ENCODE results near the gene TMEM273. TPM values are rescaled to one million over a fixed set of nuclear protein-coding genes. Genes with fewer than 3 reads are reported as not detected.

Gene TMEM273
- total RNA-seq, 1 experiment from 2014 or later = not detected

GRCh38 chr10:49115796-49116508, 72.2 kb downstream of the TMEM273 start:
- no peak for DNase-seq (ENCODE audit: low read depth, low spot score)
- in situ Hi-C loops (cut with HindIII; ENCODE audit: low pct_unique_long_range_greater_than_20kb, low sequenced_read_pairs) = no loop called here

GRCh38 chr10:49115015-49115795, 73.0 kb downstream of the TMEM273 start, which contains the start of gene VSTM4:
VSTM4 (minus strand) TSS chr10:49115522; CDS start chr10:49115485, 37 bp downstream.
- in situ Hi-C loops (cut with HindIII; ENCODE audit: low pct_unique_long_range_greater_than_20kb, low sequenced_read_pairs) = no loop called here
- no peak for DNase-seq (ENCODE audit: low read depth, low spot score)

- in situ Hi-C loops (cut with HindIII; ENCODE audit: low pct_unique_long_range_greater_than_20kb, low sequenced_read_pairs) = no loop called here
- DNase-seq (ENCODE audit: low read depth, low spot score) = no peak
Measured at GRCh38 chr10:49114718-49115014, 73.5 kb downstream of the TMEM273 start.

GRCh38 chr10:49113741-49114141, 74.5 kb downstream of the TMEM273 start:
- no peak for DNase-seq (ENCODE audit: low read depth, low spot score)
- in situ Hi-C loops (cut with HindIII; ENCODE audit: low pct_unique_long_range_greater_than_20kb, low sequenced_read_pairs) = no loop called here

GRCh38 chr10:49112851-49113250, 75.3 kb downstream of the TMEM273 start:
- DNase-seq (ENCODE audit: low read depth, low spot score) = no peak
- in situ Hi-C loops (cut with HindIII; ENCODE audit: low pct_unique_long_range_greater_than_20kb, low sequenced_read_pairs) = no loop called here

- in situ Hi-C loops (cut with HindIII; ENCODE audit: low pct_unique_long_range_greater_than_20kb, low sequenced_read_pairs) = no loop called here
- DNase-seq (ENCODE audit: low read depth, low spot score) = no peak
Measured at GRCh38 chr10:49112098-49112497, 76.1 kb downstream of the TMEM273 start.

- no peak for DNase-seq (ENCODE audit: low read depth, low spot score)
- in situ Hi-C loops (cut with HindIII; ENCODE audit: low pct_unique_long_range_greater_than_20kb, low sequenced_read_pairs) = no loop called here
Measured at GRCh38 chr10:49111320-49111698, 76.9 kb downstream of the TMEM273 start.

GRCh38 chr10:49110684-49111319, 77.4 kb downstream of the TMEM273 start:
- no peak for DNase-seq (ENCODE audit: low read depth, low spot score)
- in situ Hi-C loops (cut with HindIII; ENCODE audit: low pct_unique_long_range_greater_than_20kb, low sequenced_read_pairs) = no loop called here

GRCh38 chr10:49109669-49110340, 78.4 kb downstream of the TMEM273 start:
- in situ Hi-C loops (cut with HindIII; ENCODE audit: low pct_unique_long_range_greater_than_20kb, low sequenced_read_pairs) = no loop called here
- no peak for DNase-seq (ENCODE audit: low read depth, low spot score)

- in situ Hi-C loops (cut with HindIII; ENCODE audit: low pct_unique_long_range_greater_than_20kb, low sequenced_read_pairs) = no loop called here
- no peak for DNase-seq (ENCODE audit: low read depth, low spot score)
Measured at GRCh38 chr10:49108656-49109055, 79.5 kb downstream of the TMEM273 start.

- in situ Hi-C loops (cut with HindIII; ENCODE audit: low pct_unique_long_range_greater_than_20kb, low sequenced_read_pairs) = no loop called here
- DNase-seq (ENCODE audit: low read depth, low spot score) = no peak
Measured at GRCh38 chr10:49107887-49108267, 80.3 kb downstream of the TMEM273 start.

- in situ Hi-C loops (cut with HindIII; ENCODE audit: low pct_unique_long_range_greater_than_20kb, low sequenced_read_pairs) = no loop called here
- DNase-seq (ENCODE audit: low read depth, low spot score) = no peak
Measured at GRCh38 chr10:49107111-49107886, 80.9 kb downstream of the TMEM273 start.

- in situ Hi-C loops (cut with HindIII; ENCODE audit: low pct_unique_long_range_greater_than_20kb, low sequenced_read_pairs) = no loop called here
- DNase-seq (ENCODE audit: low read depth, low spot score) = no peak
Measured at GRCh38 chr10:49106451-49106850, 81.7 kb downstream of the TMEM273 start.

GRCh38 chr10:49105076-49105475, 83.1 kb downstream of the TMEM273 start:
- no peak for DNase-seq (ENCODE audit: low read depth, low spot score)
- in situ Hi-C loops (cut with HindIII; ENCODE audit: low pct_unique_long_range_greater_than_20kb, low sequenced_read_pairs) = no loop called here
